ENCODE measurements around the gene PCDH8. TPM values are rescaled to one million over a fixed set of nuclear protein-coding genes. Genes with fewer than 3 reads are reported as not detected.

Gene PCDH8
- total and polyA plus RNA-seq, 2 experiments from 2014 or later = 0.36 to 1.7 TPM

GRCh38 chr13:52882785-52883184, 34.3 kb upstream of the PCDH8 start:
- peaks cover 68% of the 10 kb centered on the region for H3K4me1 Mint-ChIP-seq
- H3K36me3 ChIP-seq (ENCODE audit: insufficient read depth) = no peaks in the 10 kb centered on the region
- TF ChIP-seq CREB1 (CRISPR knock-in tag; IDR thresholded peaks at IDR 0.05; ENCODE audit: low read depth) (no peak), ZNF462 (CRISPR knock-in tag; IDR thresholded peaks at IDR 0.05) (no peak), POLR2AphosphoS5 (IDR thresholded peaks at IDR 0.05; ENCODE audit: low read depth) (no peak), ZNF114 (CRISPR knock-in tag; IDR thresholded peaks at IDR 0.05) (no peak), ETS1 (IDR thresholded peaks at IDR 0.05) (no peak), NANOG (IDR thresholded peaks at IDR 0.05; ENCODE audit: borderline replicate concordance) (no peak), STAT1 (IDR thresholded peaks at IDR 0.05; ENCODE audit: unreplicated experiment) (no peak), ZNF331 (CRISPR knock-in tag; IDR thresholded peaks at IDR 0.05; ENCODE audit: low read depth) (no peak), EZH2 (IDR thresholded peaks at IDR 0.05; ENCODE audit: low read depth, unreplicated experiment) (no peak), CTCF (conservative IDR thresholded peaks at IDR 0.05; ENCODE audit: low read depth in 2 of 2) (no peak), REST (IDR thresholded peaks at IDR 0.05; ENCODE audit: unreplicated experiment) (no peak), JUNB (IDR thresholded peaks at IDR 0.05; ENCODE audit: unreplicated experiment) (no peak), EZH2phosphoT487 (IDR thresholded peaks at IDR 0.05; ENCODE audit: unreplicated experiment) (no peak)
- no peak overlapping the region for H3K27ac Mint-ChIP-seq
- H3K27me3 ChIP-seq (ENCODE audit: insufficient read depth) = peaks cover 47% of the 10 kb centered on the region
- no peaks in the 10 kb centered on the region for H3K36me3 Mint-ChIP-seq (ENCODE audit: low read depth)
- H3F3A ChIP-seq (replicated peaks; ENCODE audit: low read depth) = 0 out of 2 replicates have a peak, but pooled peaks cover 6% of the 10 kb centered on the region
- H3K4me3 ChIP-seq = no peak overlapping the region
- peaks cover 21% of the 10 kb centered on the region for H3K27me3 Mint-ChIP-seq (ENCODE audit: insufficient read depth, low read depth, poor library complexity)
- H3K9me2 ChIP-seq (ENCODE audit: insufficient read depth) = peaks cover 16% of the 10 kb centered on the region; the same call in 1 of the 2 replicates
- no peaks in the 10 kb centered on the region for H4K20me1 ChIP-seq (replicated peaks; ENCODE audit: insufficient read depth)
- no peaks in the 10 kb centered on the region for H3K79me2 ChIP-seq (replicated peaks; ENCODE audit: insufficient read depth)
- H3K4me1 ChIP-seq (ENCODE audit: insufficient read depth) = peaks cover 59% of the 10 kb centered on the region
- no peak overlapping the region for H2AFZ ChIP-seq
- ATAC-seq (no peak), DNase-seq (ENCODE audit: low spot score) (no peak)
- no peak overlapping the region for H3K27ac ChIP-seq (ENCODE audit: low read depth)
- peaks cover 6% of the 10 kb centered on the region; the same call in 1 of the 3 replicates for H3K9me3 Mint-ChIP-seq
- H3K4me3 Mint-ChIP-seq = no peak overlapping the region
- H3K4me2 ChIP-seq = peak overlapping the region; percentile 69; the same call in 1 of the 2 replicates
